ENCODE results near the gene HRAS. TPM values are rescaled to one million over a fixed set of nuclear protein-coding genes. Genes with fewer than 3 reads are reported as not detected.

The HRAS gene
- total and polyA plus RNA-seq, 10 of the 15 experiments (the other 5 are each of a cell fraction or from before 2014, with no cell fraction given) = 2.8 to 72.4 (median 31.7) TPM

DNA sequence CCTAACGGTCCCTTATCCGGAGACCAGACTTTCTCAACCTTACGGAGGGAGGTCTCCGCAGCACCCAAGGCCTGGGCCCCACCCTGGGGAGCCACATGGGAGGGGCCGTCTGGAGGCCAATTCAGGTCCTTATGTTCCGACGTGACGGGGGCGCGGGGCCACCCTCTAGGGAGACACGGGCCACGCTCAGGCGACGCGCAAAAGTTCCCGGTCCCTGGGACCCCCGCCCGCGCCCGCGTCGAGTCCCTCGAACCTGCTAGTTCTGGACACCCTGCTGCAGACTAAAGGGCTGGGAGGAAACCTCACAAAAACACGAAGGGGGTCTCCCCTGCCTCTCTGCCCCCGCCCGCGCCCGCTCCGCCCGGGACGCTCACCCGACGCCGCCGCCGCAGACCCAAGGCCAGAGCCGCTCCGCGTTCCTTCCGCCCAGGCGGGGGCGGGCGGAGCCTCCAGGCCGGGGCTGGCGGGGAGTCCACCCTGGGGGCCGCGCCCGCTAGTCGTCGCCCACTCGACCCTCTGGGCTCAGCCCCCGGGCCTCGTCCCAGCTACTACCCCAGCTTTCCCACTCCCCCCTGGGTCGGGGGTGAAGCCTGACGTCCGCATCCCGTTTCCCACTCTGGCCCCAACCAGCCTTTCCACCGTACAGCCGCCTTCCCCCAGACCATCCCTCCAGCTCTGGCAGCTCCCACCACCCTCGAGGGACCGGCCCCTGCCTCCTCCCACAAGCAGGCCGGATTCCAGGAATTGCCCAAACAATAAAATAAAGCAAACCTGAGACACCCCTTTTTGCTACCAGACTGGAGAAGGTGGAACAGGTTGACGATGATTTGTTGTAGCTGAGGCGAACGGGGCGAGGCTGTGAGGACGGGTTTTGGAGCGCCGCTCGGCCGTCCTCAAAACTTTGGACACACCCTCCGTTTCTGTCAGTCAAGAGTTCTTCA lies 31.1 kb downstream of the HRAS start (continued):
- TF ChIP-seq, protein P1, sequence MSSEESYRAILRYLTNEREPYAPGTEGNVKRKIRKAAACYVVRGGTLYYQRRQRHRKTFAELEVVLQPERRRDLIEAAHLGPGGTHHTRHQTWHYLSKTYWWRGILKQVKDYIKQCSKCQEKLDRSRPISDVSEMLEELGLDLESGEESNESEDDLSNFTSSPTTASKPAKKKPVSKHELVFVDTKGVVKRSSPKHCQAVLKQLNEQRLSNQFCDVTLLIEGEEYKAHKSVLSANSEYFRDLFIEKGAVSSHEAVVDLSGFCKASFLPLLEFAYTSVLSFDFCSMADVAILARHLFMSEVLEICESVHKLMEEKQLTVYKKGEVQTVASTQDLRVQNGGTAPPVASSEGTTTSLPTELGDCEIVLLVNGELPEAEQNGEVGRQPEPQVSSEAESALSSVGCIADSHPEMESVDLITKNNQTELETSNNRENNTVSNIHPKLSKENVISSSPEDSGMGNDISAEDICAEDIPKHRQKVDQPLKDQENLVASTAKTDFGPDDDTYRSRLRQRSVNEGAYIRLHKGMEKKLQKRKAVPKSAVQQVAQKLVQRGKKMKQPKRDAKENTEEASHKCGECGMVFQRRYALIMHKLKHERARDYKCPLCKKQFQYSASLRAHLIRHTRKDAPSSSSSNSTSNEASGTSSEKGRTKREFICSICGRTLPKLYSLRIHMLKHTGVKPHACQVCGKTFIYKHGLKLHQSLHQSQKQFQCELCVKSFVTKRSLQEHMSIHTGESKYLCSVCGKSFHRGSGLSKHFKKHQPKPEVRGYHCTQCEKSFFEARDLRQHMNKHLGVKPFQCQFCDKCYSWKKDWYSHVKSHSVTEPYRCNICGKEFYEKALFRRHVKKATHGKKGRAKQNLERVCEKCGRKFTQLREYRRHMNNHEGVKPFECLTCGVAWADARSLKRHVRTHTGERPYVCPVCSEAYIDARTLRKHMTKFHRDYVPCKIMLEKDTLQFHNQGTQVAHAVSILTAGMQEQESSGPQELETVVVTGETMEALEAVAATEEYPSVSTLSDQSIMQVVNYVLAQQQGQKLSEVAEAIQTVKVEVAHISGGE (CRISPR knock-in tag; IDR thresholded peaks at IDR 0.05) = no peak
- TF ChIP-seq NR2C2 (IDR thresholded peaks at IDR 0.05; ENCODE audit: borderline replicate concordance, control insufficient read depth, insufficient read length, low read depth) = no peak
- TF ChIP-seq, protein P2, sequence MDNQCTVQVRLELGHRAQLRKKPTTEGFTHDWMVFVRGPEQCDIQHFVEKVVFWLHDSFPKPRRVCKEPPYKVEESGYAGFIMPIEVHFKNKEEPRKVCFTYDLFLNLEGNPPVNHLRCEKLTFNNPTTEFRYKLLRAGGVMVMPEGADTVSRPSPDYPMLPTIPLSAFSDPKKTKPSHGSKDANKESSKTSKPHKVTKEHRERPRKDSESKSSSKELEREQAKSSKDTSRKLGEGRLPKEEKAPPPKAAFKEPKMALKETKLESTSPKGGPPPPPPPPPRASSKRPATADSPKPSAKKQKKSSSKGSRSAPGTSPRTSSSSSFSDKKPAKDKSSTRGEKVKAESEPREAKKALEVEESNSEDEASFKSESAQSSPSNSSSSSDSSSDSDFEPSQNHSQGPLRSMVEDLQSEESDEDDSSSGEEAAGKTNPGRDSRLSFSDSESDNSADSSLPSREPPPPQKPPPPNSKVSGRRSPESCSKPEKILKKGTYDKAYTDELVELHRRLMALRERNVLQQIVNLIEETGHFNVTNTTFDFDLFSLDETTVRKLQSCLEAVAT (IDR thresholded peaks at IDR 0.05) = peak; percentile 93
- TF ChIP-seq, protein P3, sequence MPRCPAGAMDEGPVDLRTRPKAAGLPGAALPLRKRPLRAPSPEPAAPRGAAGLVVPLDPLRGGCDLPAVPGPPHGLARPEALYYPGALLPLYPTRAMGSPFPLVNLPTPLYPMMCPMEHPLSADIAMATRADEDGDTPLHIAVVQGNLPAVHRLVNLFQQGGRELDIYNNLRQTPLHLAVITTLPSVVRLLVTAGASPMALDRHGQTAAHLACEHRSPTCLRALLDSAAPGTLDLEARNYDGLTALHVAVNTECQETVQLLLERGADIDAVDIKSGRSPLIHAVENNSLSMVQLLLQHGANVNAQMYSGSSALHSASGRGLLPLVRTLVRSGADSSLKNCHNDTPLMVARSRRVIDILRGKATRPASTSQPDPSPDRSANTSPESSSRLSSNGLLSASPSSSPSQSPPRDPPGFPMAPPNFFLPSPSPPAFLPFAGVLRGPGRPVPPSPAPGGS (IDR thresholded peaks at IDR 0.05; ENCODE audit: borderline replicate concordance, insufficient read depth, low read depth, low read length, poor library complexity, severe bottlenecking) = no peak
- TF ChIP-seq STAT1 (conservative IDR thresholded peaks at IDR 0.05) = no peak
- no peak for TF ChIP-seq CEBPZ (IDR thresholded peaks at IDR 0.05; ENCODE audit: low read depth, low read length)
- no peak for TF ChIP-seq ZNF274 (IDR thresholded peaks at IDR 0.05; ENCODE audit: insufficient read depth, insufficient read length)
- TF ChIP-seq ZNF592 (IDR thresholded peaks at IDR 0.05) = no peak
- TF ChIP-seq, protein P4, sequence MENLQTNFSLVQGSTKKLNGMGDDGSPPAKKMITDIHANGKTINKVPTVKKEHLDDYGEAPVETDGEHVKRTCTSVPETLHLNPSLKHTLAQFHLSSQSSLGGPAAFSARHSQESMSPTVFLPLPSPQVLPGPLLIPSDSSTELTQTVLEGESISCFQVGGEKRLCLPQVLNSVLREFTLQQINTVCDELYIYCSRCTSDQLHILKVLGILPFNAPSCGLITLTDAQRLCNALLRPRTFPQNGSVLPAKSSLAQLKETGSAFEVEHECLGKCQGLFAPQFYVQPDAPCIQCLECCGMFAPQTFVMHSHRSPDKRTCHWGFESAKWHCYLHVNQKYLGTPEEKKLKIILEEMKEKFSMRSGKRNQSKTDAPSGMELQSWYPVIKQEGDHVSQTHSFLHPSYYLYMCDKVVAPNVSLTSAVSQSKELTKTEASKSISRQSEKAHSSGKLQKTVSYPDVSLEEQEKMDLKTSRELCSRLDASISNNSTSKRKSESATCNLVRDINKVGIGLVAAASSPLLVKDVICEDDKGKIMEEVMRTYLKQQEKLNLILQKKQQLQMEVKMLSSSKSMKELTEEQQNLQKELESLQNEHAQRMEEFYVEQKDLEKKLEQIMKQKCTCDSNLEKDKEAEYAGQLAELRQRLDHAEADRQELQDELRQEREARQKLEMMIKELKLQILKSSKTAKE (IDR thresholded peaks at IDR 0.05; ENCODE audit: low read depth, poor library complexity, severe bottlenecking) = no peak
- TF ChIP-seq ZNF217 (IDR thresholded peaks at IDR 0.05) = no peak
